ENCODE data around the gene CD99.

Gene CD99

DNA sequence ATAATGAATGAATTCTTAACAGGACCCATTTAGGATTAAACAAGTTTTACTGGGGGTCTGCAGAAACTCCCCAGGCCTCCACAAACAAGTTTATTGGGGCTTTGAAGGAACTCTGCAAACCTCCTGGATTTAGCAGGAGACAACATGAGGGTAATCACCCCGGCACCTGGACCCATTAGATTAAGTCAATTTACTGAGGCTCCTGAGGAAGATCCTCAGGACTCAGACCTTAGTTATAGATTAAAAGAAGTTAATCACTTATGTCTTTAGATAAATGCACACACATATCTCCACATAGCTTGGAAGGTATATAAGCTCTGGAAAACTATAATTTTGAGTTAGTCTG is 90.1 kb downstream of the CD99 start:
- ChIA-PET POLR2A (ENCODE audit: low non-redundant PET) (no interaction called here), CTCF (no interaction called here)
- H3K27ac ChIP-seq: no peak overlapping the region
- no peak for DNase-seq (ENCODE audit: low spot score)
- TF ChIP-seq, protein P1, sequence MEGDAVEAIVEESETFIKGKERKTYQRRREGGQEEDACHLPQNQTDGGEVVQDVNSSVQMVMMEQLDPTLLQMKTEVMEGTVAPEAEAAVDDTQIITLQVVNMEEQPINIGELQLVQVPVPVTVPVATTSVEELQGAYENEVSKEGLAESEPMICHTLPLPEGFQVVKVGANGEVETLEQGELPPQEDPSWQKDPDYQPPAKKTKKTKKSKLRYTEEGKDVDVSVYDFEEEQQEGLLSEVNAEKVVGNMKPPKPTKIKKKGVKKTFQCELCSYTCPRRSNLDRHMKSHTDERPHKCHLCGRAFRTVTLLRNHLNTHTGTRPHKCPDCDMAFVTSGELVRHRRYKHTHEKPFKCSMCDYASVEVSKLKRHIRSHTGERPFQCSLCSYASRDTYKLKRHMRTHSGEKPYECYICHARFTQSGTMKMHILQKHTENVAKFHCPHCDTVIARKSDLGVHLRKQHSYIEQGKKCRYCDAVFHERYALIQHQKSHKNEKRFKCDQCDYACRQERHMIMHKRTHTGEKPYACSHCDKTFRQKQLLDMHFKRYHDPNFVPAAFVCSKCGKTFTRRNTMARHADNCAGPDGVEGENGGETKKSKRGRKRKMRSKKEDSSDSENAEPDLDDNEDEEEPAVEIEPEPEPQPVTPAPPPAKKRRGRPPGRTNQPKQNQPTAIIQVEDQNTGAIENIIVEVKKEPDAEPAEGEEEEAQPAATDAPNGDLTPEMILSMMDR (conservative IDR thresholded peaks at IDR 0.05; ENCODE audit: low read depth): no peak

DNA sequence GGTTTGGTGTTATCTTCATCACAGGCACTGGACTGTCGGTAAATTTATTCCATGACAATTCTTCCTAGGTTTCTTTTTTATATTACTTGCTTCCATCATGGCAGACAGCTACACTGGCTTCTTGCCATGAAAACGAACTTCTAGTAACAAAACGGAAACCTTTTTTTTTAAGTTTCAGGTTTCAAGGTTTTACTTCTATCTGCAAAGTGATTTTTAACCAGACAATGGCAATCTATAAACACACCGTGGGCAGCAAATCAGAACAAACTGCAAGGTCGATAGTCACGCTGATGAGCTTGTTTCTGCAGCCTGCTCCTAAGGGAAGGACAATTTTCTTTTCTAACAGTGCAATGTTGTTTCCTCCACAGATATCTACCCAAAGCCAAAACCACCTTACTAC is 90.6 kb downstream of the CD99 start:
- CTCF ChIA-PET: no interaction called here
- DNase-seq (ENCODE audit: low spot score): no peak
- H3K27ac ChIP-seq: no peak overlapping the region
- TF ChIP-seq, protein P1 (conservative IDR thresholded peaks at IDR 0.05; ENCODE audit: low read depth): no peak
- POLR2A ChIA-PET (ENCODE audit: low non-redundant PET): no interaction called here

DNA sequence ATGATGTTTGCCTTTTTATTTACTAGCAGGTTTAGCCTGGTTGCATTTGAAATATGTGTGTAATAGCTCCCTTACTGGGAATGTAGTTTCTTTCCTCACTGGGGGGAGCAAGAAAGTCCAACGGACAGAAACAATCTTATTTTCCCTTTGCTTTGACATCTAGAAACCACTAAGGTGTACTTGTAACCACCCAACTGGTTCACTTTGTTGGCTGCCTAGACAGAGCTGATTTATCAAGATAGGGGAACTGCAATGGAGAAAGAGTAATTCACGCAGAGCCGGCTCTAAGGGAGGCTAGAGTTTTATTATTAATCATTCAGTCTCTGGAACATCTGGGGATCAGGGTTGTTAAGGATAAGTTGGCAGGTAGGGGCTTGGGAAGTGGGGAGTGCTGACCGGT is 91.1 kb downstream of the CD99 start:
- CTCF ChIA-PET: no interaction called here
- TF ChIP-seq, protein P1 (conservative IDR thresholded peaks at IDR 0.05; ENCODE audit: low read depth): no peak
- DNase-seq (ENCODE audit: low spot score): no peak
- H3K27ac ChIP-seq: no peak overlapping the region
- POLR2A ChIA-PET (ENCODE audit: low non-redundant PET): no interaction called here

DNA sequence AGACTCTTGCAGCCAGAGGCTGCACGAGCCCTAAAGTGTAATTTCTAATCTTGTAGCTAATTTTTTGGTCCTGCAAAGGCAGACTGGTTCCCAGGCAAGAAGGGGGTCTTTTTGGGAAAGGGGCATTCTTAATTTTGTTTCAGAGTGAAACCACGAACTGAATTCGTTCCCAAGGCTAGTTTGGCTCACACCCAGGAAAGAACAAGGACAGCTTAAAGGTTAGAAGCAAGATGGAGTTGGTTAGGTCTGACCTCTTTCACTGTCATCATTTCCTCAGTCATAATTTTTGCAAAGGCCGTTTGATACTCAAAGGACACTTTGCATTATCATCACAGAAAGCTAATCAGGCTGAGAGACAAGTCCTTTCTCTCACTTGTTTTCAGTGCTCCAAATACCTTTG is 91.7 kb downstream of the CD99 start:
- no peak for DNase-seq (ENCODE audit: low spot score)
- TF ChIP-seq, protein P1 (conservative IDR thresholded peaks at IDR 0.05; ENCODE audit: low read depth): no peak
- ChIA-PET POLR2A (ENCODE audit: low non-redundant PET) (no interaction called here), CTCF (no interaction called here)
- no peak overlapping the region for H3K27ac ChIP-seq

DNA sequence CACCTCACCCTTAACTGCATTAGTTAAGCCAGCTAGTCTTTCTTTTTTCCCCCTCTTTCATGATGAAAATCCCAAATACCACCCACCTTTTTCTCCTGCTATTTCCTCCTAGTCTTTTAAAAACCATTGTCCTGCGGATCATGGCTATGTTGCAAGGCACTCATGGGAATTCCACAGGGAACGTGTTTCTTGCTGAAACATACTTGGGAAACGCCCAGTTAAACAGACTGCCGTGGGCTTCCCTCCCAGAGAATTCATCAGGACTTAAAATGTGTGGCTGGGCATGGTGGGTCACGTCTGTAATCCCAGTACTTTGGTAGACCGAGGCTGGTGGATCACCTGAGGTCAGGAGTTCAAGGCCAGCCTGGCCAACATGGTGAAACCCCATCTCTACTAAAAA is 92.9 kb downstream of the CD99 start:
- H3K27ac ChIP-seq: no peak overlapping the region
- no peak for DNase-seq (ENCODE audit: low spot score)
- TF ChIP-seq, protein P1 (conservative IDR thresholded peaks at IDR 0.05; ENCODE audit: low read depth): no peak
- ChIA-PET POLR2A (ENCODE audit: low non-redundant PET) (no interaction called here), CTCF (no interaction called here)

DNA sequence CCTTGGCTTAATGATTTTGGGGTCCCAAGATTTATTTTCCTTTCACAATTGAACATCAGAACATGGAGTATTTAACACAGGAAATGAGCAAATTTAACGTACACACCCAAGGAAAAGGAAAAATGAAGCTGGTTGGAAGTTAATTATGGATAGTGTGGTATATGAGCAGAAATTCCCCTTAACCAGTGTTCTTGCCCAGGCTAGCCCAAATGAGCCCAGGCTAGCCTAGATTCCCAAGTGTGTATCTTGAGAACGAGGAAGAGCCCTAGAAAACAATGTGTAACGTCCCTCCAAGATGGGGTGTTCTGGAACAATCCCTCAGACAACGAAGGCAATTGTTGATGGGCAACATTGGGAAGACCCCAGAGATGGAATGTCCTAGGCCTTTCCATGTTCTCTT is 94.4 kb downstream of the CD99 start:
- DNase-seq (ENCODE audit: low spot score): no peak
- TF ChIP-seq, protein P1 (conservative IDR thresholded peaks at IDR 0.05; ENCODE audit: low read depth): no peak
- ChIA-PET POLR2A (ENCODE audit: low non-redundant PET) (no interaction called here), CTCF (no interaction called here)
- no peak overlapping the region for H3K27ac ChIP-seq

DNA sequence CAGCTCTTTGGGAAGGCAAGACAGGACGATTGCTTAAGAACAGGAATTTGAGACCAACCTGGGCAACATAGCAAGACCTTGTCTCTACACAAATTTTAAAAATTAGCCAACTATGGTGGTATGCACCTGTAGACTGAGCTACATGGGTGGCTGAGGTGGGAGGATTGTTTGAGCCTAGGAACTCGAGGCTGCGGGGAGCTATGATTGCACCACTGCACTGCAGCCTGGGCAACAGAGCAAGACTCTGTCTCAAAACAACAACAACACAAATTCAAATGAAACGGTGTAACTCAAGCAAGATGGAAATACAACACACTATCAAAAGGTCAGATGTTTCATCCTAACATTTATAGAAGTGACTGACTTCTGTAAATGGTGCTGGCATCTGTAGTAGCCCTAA is 97.9 kb downstream of the CD99 start:
- POLR2A ChIA-PET (ENCODE audit: low non-redundant PET): no interaction called here
- H3K27ac ChIP-seq: no peak overlapping the region
- CTCF ChIA-PET: interaction anchor here (0.6 kb wide), 1 partner anchor 228 kb away, joined by 3 read pairs; no protein-coding TSS in a partner anchor
- DNase-seq (ENCODE audit: low spot score): no peak
- TF ChIP-seq, protein P1 (conservative IDR thresholded peaks at IDR 0.05; ENCODE audit: low read depth): no peak

Data from RWPE1 (cell line).